Cardiac fibroblast (primary cell): ENCODE data around the gene RHCG.

Source experiments
- DNase-seq, 2 donors: peaks; one replicate each; pipeline versions ENCODE4 v3.0.0 to v3.0.0-alpha.2; 2010; ENCODE audit warnings: low read depth in 2 of 2
- H3K4me3 ChIP-seq, 2 donors: replicated peaks in 1 of 2; 1 replicate in 1 of 2; 2 replicates in 1 of 2; pipeline ENCODE4 v1.5.1; 2011; ENCODE audit warnings: low read depth in 2 of 2, low read length in 2 of 2, mild to moderate bottlenecking in 2 of 2, moderate library complexity in 1 of 2
- TF ChIP-seq, protein P1 (sequence below): IDR thresholded peaks from one replicate; pipeline ENCODE4 v1.5.1; 2011; ENCODE audit warnings: low read depth, mild to moderate bottlenecking, low read length, inconsistent platforms

Gene RHCG

DNA sequence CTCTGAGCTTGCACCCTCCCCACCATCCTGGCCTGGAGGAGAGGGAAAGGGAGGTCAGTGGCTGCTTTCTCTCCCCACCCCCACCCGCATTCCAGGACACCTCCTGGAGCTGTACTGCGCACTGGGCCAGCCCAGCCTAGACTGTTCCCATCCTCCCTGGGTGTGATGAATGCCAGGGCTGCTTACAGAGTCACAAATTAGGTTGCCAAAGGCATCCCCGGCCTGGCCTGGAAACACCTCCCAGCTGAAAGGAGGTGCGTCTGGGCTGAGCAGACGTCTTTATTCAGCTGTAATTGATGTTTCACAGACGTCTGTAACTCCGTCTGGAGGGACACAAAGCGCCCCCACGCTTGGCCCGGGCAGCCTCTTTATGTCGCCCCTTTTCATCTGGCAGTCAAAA lies 47.6 kb downstream of the RHCG start:
- peak in 1 of 2 donors; percentile 6 for DNase-seq
- TF ChIP-seq, protein P1, sequence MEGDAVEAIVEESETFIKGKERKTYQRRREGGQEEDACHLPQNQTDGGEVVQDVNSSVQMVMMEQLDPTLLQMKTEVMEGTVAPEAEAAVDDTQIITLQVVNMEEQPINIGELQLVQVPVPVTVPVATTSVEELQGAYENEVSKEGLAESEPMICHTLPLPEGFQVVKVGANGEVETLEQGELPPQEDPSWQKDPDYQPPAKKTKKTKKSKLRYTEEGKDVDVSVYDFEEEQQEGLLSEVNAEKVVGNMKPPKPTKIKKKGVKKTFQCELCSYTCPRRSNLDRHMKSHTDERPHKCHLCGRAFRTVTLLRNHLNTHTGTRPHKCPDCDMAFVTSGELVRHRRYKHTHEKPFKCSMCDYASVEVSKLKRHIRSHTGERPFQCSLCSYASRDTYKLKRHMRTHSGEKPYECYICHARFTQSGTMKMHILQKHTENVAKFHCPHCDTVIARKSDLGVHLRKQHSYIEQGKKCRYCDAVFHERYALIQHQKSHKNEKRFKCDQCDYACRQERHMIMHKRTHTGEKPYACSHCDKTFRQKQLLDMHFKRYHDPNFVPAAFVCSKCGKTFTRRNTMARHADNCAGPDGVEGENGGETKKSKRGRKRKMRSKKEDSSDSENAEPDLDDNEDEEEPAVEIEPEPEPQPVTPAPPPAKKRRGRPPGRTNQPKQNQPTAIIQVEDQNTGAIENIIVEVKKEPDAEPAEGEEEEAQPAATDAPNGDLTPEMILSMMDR: no peak
- no peak overlapping the region for H3K4me3 ChIP-seq

DNA sequence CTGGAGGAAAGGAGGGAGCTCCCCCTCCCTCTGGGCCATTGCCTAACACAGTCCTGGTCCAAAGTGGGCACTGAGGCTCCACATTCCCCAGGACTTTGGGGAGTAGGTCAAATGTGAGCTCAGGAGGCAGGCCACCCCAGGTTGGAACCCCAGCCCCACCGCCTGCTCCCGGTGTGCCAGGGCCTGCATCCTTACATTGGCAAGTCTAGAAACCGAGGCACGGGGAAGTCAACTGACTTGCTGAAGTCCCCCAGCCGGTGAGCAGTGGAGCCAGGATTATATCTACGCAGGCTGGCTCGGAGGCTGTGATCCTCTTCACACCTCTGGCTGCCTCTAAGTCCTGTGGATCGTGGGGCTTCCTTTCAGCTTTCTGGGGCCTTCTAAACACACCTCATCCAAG lies 48.7 kb downstream of the RHCG start:
- no peak overlapping the region for H3K4me3 ChIP-seq
- no peak for DNase-seq
- TF ChIP-seq, protein P1: no peak

DNA sequence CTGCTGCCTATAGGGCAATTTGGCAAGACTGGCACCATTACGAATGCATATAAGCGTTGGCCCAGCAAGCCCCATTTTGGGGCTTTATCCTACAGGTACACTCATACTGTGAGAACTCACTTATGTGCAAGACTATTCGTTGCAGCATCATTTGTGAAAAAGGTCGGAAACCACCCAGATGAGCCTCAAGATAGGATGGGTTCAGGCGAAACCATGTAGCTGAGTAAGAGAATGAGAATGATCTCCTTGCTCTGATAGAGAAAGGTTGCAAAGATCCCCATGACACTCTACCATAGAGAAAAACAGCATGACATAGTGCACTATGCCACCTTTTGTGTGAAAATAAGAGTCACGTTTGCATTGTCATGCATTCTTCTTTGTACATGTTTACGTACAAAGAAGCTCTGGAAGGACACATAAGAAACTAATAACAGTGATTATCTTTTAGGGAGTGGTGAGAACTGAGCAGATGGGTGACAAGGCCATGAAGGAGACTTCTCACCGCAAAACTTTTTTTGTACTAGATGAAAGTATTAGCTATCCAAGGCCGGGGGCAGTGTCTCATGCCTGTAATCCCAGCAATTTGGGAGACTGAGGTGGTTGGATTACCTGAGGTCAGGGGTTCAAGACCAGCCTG lies 50.0 kb downstream of the RHCG start:
- DNase-seq: no peak
- no peak overlapping the region for H3K4me3 ChIP-seq
- TF ChIP-seq, protein P1: no peak

DNA sequence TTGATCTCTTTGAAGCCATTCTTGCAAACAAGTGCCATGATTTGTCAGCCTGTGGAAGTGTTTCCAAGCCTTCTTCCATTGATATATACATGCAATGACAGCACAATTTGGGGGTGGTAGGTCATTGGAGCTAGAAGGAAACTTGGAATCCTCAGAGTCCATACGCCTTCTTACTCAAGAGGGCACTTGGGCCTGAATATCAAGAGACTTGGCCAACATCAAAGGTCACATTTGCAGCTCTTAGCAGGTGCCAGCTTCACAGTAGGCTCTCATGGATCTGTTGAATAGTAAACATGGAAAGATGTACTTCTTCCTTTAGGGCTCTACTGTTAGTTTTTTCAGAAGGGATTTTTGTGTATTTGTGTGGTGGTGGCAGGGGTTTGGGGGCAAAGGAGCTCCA lies 50.9 kb downstream of the RHCG start:
- no peak overlapping the region for H3K4me3 ChIP-seq
- DNase-seq: no peak
- TF ChIP-seq, protein P1: no peak

DNA sequence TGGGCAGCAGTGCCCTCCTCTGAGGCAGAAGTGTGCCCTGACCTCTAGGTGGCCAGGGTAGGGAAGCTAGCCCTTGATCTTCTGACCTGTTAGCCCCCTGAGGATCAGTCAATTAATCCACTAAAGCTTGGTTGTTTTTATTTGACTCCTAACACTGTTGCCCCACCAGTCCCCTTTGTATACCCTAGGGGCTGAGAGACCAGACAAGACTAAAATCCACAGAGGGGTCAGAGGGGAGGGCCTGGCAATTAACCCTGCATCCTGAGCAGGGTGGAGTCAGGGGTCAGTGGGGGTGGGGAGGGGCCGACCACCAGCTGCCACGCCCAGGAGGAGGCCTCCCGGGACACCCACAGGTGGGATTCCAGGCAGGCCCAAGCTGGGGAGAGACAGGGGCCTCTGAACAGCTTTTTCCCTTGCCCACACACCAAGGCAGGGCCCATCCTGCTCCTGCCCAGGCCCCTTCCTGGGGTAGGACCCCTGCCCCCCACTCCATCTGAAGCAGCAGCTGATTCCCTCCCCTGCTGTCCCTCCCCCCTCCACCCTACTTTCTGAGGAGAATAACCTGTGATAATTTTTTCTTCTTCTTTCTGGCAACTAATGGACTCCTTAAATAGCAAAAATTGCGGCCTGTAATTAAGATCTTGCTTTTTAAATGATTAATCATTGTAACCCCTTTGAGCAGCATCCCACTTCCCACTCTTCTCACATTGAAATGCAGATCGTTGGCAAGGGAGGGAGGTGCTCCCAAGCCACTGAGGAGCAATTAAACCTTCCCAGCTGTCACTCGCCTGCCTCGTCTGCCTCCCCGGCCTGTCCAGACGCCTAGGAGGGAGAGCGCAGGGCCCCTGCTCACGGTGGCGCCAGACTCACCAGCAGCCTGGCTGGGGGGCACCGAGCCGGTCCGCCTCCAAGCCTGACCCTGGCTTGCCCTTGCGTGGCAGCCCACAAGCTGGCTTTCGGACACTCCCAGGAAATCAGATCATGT lies 51.9 kb downstream of the RHCG start:
- H3K4me3 ChIP-seq: no peak overlapping the region
- DNase-seq: no peak
- TF ChIP-seq, protein P1: no peak

DNA sequence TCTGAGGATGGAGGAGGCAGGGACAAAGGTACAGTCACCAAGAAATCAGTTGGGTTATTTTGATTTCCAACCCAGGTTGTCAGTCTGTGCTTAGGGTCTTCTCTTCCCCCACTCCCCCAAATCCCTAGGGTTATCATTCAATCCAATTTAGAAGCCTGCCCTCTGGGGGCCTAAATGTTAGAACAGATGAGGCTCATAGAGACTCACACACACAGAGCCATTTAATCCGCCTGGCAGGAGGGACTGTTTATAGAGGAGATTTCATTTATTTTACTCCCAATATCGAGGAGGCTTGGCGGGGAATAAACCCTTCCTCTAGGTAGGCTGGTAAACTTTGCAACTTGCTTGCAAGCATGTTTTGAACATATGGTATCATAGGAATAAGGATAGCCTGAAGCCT lies 52.8 kb downstream of the RHCG start:
- TF ChIP-seq, protein P1: no peak
- H3K4me3 ChIP-seq: no peak overlapping the region
- DNase-seq: no peak
